ENCODE results near the gene ACOX3.

ACOX3 gene

DNA sequence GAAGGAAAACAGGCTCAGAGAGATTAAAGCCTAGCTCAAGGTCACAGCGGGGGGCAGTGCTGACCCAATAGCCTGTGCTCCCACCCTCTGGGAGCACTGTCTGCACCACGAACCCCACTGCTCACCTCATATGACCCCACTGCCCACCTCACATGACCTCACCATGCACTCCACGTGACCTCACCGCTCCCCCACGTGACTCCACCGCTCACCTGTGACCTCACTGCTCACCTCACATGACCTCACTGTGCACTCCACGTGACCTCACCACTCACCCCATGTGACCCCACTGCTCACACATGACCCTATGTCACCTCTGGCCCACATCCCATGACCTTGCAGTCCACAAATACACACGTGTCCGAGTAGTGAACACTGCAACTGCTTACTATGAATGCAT lies 55.4 kb downstream of the ACOX3 start:
- DNase-seq, result no peak

DNA sequence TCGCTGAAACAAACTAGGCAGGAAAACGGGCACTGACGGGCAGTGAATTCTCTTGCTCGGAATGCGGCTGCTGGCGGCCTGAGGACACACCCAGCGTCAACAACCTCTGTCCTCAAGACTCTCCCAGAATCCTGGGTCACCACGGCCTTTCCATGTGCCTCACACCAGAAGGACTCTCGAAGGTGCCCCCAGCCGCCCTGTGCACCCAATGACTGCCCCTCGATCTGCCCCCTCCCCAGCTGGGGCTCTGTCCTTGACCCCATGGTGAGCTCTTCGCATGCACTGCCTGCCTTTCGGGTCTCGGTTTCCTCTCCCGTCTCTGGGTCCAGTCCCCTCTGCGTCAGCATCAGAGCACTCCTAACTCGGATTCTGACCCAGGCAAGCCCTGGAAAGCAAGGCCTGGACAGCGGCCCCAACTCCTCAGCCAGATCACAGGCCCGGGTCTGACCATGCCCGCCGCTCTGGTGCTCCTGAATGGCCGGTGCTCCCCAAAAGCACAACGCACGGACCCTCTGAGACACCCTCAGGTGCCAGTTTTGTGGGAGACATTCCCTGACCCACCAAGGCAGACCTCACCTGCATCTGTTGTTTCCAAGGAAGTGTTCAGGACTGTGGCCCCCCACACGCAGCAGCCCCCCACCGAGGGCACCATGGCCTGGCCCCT lies 56.0 kb downstream of the ACOX3 start:
- no peak for DNase-seq

DNA sequence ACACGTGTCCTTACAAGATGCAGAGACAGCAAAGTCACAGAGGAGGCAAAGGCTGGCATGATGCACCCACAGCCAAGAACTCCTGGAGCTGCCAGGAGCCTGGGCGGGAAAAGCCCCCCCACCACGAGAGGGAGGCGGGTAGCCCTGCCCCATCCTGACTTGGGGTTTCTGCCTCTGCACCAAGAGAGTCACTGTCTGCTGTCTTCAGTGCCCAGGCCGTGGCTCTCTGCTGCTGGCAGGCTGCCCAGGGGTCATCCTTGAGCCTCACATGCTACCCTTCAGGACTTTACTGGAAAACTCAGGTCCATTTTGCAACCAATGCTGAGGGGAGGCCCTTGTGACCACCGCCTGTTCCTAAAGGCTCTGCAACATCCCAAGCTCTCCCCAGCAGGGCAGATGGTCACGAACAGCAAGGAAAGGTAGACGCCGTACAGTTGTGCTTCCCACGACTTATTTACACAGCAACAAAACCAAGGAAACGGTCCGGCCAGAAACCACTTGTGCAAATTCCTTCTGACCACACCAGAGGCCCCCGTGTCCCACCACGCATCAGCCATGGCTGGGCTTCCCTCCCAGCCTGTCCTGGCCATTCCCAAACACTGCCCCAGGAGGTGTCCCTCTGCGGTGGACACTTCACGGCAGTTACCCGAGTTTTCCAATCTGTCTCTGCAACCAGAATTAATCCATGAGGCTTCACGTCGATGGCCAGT lies 56.9 kb downstream of the ACOX3 start:
- no peak for DNase-seq

DNA sequence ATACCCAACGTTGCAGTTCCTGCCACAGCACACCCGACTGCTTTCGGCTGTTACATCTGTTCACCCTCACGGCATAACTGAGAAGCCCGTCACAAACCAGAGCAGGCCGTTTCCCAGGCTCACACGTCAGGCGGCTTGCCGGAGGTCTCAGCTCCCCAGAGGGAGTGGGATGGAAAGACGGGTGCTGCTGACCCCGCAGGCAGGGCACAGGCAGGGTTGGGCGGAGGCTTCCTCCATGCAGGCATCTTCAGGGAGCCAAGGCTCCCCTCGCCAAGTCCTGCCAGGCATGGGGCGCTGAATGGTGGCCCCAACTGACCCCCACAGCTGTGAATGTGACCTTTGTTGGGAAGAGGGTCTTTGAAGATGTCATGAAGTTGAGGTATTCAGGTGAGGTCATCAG lies 57.5 kb downstream of the ACOX3 start:
- no peak for DNase-seq

DNA sequence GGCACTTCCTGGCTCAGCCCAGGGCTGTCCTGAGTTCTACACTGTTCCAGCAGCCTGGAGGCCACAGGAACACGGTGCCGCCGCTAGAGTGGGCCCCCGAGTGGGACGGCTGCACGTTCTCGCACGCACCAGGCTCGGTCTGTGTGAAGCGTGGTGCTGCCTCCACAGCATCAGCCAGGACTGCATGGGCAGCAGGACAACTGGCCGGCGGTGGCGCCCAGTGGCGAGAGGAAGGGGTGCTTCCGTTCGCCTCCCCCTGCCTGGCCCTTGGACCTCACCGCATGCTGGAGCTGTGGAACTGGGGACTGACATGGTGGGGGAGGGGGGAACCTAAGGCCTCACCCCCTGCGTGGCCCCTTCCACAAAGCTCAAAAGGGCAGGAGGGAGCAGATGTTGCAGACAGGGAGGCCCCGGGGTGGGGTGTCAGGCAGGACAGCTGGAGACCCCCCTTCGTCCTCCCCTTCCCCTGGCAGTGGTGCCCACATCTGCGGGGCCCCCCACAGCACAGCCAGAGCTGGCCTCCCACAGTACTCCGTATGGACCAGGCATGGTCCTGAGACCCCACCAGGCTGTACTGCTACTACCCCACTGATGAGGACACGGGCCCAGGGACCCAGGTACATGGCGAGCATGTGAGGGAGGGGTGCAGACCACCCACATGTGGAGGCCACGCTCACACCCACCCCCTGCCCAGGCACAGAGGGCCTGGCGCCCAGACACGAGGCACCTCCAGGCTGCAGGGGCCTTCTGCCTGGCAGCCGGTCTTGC lies 58.5 kb downstream of the ACOX3 start:
- DNase-seq, result no peak

DNA sequence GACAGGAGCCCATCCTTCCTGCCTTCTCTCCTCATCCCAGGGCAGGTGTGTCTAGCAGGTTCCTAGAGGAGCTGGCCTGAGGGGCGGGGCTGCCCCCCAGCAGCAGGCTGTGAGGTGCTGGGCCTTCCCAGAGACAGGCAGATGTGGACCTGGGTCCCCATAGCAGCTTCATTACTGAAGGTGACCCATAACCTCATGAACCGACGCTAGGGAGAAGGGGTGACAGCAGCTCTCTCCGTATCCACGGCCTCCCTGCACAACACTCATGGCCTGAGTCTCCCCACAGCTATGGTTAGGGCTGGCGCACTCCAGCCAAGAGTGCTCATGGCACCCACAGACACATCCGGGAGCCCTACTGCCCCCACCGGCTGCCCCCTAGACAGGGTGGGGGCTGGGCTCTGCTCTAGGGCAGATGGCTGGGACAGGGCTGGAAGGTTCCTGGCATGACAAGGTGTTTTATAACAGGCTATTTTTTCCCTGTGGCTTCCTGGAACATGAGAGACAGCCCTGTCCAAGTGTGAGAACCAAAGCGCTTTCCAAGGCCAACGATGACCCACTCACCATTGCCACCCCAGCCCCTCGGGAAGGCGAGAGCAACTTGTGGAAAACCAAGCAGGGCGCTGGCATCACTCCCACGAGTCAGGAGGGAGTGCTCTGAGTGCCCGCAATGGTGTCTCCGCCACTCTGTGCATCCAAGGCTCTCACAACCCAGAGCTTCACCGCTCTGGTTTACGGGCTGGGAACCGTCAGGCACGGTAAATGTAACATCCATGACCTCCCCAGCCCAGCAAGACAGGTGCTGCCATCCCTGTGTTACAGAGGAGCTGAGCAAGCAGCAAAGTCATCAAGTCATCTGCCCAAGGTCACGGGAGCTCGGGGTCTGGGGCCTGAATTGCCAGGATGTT lies 59.8 kb downstream of the ACOX3 start:
- no peak for DNase-seq

DNA sequence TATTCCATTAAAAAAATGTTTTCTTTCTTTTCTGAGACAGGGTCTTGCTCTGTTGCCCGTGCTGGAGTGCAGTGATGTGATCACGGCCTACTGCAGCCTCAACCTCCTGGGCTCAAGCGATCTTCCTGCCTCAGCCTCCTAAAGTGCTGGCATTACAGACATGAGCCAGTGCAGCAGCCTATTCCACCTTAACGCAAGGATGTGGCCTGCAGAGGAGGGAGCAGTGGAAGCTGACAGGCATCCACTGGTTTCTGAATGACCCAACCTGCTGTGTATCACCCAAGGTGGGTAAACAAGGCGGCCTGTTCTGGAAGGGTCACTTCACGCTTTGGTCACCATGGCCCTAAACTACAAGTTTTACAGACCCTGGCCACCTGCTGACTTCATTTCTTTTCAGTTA lies 60.8 kb downstream of the ACOX3 start:
- DNase-seq, result no peak

DNA sequence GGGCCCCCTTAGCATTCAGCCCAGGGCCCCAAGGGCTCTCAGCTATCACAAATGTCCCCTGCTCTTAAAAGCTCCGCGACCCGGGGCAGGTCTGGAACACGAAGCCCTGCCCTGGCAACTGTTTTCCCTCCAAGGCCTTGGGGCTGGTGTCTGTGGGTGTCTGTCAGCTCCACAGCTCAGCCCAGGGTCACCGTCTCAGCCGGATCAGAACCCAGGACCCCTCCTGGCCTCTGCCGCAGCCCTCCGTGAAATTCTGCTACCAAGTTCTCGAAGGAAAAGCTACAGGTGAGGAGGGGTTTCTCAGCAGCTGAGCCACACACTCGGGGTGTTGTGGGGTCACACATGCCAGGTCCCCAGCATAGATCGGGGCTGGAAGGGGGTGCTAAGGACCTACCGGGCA lies 61.2 kb downstream of the ACOX3 start:
- no peak for DNase-seq

DNA sequence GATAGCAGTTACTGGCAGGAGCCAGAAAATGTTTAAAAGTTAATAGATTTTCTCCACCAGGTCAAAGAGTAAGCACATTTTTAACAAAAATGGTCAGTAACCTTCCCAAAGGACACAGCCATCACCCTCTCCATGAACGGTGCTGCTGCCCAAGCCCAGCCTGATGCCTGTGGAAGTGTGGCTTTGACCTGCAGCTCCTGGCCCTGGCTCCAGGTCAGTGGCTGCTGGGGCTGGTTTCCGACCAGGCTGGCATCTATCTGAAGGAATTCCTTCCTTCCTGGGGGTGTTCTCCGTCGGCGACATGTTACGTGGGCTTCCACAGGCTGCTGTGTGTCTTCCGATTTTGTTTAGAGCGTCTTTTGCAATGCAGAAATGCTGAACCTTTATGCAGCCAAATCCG lies 61.7 kb downstream of the ACOX3 start:
- no peak for DNase-seq

DNA sequence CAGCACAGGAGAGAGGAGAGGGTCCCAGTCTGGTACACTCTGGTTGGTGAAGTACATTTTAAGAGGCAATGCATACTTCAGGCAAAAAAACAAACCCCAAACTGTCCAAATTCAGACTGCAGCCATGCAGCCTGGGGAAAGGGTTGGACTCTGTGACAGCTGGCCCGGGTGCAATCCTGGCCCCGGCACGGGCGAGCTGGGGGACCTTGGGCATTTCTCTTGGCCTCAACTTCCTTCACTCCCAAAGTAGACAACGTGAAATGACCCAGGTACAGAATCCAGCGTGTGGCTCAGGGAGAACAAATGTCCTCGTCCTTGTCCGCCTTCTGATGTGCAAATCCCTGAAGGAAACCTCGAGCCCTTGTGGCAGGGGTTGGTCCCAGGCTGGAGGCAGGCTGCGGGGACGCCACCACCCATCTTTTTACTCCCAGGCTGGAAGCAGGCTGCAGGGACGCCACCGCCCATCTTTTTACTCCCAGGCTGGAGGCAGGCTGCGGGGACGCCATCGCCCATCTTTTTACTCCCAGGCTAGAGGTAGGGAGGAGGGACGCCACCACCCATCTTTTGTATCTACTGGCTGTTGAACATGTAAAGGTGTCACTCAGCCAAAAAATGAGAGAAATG lies 62.3 kb downstream of the ACOX3 start:
- DNase-seq, result no peak

DNA sequence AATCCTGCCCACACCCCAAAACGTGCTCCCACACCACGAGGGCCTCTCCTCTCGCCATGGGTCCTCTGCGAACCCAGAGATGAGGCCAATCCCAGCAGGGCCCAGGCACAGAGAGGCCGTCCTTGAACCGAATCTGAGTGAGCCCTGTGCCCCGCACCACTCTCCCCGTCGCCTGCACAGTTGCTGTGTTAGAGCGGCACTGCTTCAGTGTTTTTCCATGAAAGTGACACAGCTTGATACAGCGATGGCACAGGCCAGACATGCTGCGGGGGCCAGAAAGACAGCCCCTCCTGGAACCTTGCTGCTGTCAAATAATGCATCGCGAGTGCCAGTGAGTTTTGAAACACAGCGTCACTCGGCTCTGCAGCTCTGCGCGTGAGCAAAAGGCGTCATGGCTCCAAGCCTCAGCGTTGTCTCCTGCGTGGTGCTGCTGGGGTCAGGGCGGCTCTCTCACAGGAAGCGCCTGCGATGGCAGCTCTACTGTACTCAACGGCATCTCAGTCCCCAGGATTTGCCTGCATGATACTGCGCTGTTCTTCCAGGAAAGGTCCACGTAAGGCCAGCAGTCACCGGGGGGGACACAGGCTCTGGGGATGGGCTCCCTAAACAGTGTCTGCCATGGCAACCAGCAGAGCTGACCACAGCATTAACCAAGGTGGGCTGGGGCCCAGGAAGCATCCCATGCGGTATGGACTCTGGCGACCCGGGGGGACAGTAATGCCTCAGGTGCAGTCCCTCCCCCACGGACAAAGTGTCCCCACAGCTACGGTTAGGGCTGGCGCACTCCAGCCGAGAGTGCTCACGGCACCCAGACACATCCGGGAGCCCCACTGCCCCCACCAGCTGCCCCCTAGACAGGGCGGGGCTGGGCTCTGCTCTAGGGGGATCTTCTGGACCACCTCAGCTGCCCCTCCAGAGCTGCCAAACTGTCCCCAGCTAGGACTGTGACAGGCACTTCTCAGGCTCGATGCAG lies 63.1 kb downstream of the ACOX3 start:
- DNase-seq, result no peak

DNA sequence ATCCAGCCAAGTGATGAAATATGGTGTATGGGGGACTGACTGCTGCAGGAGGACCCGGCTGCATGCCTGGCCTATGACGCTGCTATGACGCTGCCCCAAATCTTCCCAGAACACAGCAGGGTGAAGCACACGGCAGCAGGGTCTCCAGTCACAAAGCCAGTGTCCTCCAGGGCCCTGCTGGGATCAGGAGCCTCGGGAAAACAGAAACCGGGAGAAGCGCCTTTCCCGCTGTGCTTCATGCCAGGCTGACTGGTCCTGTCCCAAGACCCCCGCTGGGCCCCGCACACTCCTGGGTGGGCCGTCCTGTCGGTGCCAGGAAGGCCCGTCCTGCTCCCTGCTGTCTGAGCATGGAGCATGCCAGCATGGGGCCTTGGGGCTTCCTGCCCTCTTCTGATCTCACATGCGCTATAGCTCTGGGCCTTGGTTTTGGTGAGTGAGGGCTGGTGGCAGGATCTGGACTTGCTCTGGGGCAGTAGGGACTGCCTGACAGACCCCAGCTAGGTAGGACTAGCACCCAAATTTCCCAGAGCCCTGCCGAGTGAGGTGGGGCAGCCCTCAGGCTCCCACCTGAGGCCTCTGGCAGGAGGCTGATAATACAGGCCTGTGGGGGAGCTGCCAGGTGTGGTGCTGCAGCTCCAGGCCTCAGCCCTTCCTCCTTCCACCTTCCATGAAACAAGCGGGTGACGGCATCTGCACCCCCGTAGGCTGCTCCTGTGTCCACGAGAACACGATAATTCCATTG lies 64.0 kb downstream of the ACOX3 start:
- no peak for DNase-seq

DNA sequence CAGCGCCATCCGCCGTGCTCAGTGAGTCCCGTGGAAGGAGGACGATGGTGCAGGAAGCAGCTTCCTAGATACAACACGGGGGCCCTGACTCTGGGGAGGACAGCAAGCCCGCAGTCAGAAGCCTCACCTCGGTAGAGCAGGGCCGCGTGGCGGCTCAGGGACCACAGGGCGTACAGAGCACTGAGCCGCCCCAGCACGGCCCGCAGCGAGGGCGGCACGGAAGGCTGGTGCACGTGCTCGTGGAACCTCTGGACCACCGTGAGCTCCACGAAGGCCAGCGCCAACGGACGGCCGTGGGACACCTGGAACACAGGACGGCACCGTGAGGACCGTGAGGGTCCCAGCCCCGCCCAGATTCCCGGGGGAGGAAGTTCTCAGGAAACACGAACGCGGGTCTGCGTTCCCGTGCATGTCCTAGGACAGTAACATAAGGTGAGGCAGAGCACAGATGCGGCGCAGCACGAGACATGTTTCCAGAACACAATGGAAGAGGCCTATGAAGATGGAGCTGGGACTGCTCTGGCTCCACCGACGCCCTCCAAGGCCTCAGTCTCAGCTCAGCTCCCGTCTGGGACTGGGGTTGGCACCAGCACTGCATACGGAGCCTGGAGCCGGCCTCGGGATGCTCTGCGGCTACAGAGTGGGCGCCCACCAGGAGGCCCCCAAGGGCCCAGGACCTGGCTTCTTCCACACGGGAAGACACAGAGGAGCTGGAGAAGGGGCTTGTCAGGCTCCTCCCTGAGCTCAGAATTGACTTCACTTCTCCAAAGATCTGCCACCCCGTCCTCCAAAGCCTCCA lies 65.5 kb downstream of the ACOX3 start:
- no peak for DNase-seq

DNA sequence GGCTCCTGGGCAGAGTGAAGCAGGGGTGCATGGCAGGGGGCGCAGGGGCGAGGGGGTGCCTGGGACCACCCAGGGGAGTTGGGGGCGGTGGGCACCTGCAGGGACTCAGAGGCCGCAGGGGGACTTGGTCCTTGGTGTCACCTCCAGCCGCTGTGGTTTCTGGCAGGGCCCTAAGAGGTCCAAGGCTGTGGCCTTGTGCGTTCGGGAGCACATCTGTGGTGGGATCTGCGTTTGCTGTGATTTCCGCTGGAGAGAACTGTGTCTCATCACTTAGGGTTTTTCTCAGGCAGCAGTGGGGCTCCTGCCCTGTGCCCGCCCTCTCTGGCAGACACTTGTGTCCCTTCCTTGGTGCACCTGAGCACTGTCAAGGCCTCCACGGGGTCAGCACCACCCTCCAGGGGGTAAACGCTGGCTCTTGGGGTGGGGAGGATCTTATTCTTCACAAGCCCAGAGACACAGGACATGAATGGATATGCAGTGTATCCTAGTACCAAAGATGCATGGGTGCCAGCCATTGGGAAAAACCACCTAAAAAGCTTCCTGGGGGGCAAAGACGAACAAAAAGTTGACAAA lies 66.5 kb downstream of the ACOX3 start:
- no peak for DNase-seq

DNA sequence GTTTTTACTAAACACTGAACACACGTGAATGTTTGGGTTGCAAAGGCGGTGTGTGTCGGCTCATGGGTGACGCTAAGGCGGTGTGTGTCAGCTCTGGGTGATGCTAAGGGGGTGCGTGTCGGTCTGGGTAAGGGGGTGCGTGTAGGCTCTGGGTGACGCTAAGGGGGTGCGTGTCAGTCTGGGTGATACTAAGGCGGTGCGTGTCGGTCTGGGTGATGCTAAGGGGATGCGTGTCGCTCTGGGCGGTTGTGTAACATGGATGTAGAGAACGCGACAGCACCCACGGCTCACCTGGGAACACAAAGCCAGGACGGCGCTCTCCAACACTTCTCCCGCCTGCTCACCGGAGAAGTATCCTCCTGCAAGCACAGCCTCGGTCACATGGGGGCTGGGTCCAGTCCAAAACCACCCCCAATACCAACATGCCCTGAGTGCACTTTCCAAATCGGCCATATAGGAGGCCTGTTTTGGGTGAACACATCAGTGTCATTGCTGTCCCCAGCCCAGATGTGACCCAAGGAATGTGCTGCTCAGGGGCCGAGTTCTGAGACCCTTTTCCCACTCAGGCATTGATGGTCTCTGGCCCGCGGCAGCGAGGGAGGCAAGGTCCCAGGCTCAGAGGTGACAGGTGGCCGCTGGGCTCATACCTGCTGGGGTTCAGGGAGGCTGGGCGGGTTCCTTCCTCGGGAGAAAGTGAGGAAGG lies 67.1 kb downstream of the ACOX3 start:
- DNase-seq, result no peak

DNA sequence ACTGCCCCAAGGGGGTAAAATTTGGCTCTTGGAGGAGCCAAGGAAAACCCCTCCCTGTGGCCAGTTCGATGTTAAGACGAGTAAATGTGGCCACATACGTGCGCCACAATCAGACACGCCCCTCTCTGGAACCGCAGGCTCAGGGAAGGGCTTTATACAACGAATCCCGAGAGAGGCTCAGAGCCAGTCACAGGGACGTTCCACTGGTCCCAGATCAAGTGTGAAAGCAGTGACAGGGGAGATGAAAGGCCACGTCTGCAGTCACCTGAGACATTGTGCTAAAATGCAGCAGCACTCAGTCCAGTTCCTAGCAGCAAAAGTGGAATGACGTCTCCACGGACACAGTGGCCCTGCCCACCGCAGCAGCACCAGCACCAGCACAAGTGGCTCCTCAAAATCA lies 68.0 kb downstream of the ACOX3 start:
- no peak for DNase-seq

DNA sequence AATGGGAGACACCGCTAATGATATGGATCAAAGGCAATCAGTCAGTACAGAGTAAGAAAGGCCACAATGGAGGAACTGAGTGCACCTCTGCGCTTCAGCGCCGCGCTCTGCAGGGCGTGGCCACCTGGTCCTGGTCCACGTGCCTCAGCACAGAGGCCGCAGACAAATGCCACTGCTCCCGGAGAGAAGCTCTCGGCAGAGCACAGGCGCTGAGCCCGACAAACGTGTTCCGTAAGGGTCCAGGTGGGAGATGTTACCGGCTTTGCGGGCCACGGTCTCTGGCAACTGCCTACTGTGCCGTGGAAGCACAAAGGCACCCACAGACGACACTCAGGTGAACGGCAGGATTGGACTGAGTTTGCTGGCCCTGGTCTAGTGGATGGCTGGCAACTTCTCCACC lies 68.9 kb downstream of the ACOX3 start:
- no peak for DNase-seq

DNA sequence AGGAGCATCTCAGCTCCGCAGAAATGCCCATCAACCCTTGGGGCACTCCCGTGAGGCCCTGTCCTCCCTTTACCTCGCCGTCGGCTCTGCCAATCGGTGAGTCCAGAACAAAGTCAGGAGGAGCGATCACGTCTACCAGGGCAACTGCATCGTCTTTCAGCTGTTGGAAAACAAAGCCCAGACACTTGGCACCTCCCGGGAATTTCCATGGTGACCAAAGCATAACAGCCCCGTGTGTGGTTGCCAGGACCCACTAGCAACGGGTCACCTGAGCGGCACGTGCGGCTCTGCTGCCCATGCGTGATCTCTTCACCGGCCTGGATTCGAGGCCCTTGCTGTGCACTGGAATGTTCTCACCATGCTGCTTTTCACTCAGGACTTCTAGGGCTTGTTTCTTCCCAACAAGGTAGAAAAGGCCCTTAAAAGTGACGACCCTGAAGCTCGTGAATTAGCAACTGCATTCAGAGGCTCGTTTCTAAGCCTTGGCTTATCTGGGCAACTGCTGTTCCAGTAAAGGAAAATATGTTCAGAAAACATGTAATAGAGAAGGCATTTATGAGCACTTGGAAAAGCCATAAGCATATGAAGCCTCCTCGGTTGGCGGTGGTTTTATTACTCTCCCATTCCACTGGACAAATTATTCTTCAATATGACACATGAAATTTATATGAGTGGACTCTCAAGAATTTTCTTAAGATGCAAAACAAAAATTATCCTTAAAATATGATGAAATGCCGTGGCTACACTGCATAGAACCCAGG lies 69.5 kb downstream of the ACOX3 start:
- no peak for DNase-seq

Measured in activated CD4-positive, CD25-positive, alpha-beta regulatory T cell treated with anti-CD3 and anti-CD28 coated beads, Interleukin-2, amount 50 U/mL, for 72 hours (primary cell).